Measurements from ENCODE around the gene PKHD1. TPM values are rescaled to one million over a fixed set of nuclear protein-coding genes. Genes with fewer than 3 reads are reported as not detected.

The PKHD1 gene
- total and polyA plus RNA-seq, 9 donors = 0.01 to 0.12 (median 0.05) TPM; not detected in 3

DNA sequence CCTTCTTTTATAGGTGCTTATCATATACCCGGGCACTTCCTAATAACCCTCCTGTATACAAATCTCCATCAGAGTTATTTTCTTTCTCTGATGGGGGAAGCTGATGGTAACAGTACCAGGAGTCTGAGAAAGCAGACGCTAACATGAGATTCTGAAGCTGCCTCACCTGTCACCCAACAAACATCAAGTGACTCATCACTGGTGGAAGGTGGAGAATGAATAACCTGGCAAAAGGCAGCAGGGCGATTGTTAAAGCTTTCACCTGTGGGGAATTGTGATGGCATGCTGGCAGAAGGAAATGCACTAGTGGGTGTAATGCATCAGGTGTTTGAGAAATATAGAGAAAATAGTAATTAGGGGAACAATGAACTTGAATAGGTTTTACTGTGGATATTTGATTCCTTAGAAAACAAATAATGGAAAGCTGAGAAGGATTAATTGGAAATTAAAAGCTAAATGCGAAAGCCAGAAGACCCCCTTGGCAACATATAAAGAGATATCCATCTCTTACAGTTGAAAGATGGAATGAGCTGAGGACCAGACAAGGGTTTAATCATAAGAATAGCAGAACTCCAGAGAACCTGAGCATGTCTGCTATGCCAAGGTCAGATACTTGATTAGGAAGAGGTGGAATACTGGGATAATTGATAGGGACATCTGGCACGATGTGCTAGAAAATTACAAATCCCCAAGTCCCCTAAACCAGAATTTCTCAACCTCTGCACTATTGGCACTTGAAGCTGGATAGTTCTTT, 517.1 kb downstream of the PKHD1 start:
- H3K4me3 ChIP-seq = no peak overlapping the region
- no peaks in the 10 kb centered on the region for H3K36me3 ChIP-seq
- no peaks in the 10 kb centered on the region for H3K9me3 ChIP-seq
- WGBS, 3 donors = 72 to 86% (median 84%) methylated on average over 5 of the region's 5 CpGs
- DNase-seq = no peak
- H3K4me1 ChIP-seq (ENCODE audit: insufficient read depth) = no peaks in the 10 kb centered on the region
- intact Hi-C loops (cut with DNase I) = no loop called here
- no peaks in the 10 kb centered on the region for H3K27me3 ChIP-seq
- no peak overlapping the region for H3K27ac ChIP-seq
- TF ChIP-seq EP300 (IDR thresholded peaks at IDR 0.05) (no peak), POLR2A (IDR thresholded peaks at IDR 0.05) (no peak)
- TF ChIP-seq, protein P1, sequence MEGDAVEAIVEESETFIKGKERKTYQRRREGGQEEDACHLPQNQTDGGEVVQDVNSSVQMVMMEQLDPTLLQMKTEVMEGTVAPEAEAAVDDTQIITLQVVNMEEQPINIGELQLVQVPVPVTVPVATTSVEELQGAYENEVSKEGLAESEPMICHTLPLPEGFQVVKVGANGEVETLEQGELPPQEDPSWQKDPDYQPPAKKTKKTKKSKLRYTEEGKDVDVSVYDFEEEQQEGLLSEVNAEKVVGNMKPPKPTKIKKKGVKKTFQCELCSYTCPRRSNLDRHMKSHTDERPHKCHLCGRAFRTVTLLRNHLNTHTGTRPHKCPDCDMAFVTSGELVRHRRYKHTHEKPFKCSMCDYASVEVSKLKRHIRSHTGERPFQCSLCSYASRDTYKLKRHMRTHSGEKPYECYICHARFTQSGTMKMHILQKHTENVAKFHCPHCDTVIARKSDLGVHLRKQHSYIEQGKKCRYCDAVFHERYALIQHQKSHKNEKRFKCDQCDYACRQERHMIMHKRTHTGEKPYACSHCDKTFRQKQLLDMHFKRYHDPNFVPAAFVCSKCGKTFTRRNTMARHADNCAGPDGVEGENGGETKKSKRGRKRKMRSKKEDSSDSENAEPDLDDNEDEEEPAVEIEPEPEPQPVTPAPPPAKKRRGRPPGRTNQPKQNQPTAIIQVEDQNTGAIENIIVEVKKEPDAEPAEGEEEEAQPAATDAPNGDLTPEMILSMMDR (IDR thresholded peaks at IDR 0.05) = no peak

DNA sequence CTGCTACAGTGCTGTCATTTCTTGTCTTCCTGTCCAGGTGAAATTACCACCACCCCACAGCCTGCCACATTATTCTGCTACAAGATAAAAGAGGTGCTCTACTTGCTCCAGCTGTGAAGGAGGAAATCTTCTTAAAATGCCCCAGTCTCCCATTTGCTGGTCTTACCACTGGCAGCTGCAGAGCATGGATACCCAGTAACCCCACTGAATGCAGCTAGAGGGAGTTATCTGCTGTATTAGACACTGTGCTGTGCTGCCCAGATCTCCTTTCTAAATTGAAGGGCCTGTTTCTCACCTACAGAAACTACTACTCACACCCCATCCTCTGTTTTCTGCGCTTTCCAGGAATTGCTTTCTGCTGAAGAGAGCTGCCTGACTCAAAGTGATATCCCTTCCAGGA, 517.8 kb downstream of the PKHD1 start:
- 81 to 94% (median 85%) methylated on average over 1 of the region's 1 CpG for WGBS, 3 donors
- no peak for DNase-seq
- H3K27ac ChIP-seq = no peak overlapping the region

DNA sequence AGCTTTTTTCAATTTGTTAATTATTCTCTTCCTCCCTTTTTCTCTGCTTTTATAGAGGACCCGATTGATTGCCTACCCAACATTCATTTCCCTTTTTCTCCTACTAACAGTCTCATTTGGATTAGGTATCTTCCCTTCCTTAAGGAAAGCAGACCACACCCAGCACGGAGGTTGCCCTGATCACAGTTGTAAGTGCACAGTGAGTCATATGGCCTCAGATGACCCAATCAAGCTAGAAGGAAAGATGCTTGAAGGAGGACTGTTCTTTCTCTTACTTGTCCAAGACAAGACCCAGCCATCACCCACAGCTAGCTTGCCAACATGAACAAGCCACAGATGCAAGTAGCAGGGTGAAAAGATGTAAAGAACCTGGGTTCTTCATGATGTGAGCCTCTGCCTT, 518.6 kb downstream of the PKHD1 start:
- Histone ChIP-seq H3K27ac (no peak overlapping the region), H3K27me3 (no peaks in the 10 kb centered on the region), H3K9me3 (no peaks in the 10 kb centered on the region), H3K36me3 (no peaks in the 10 kb centered on the region), H3K4me3 (no peak overlapping the region), H3K4me1 (ENCODE audit: insufficient read depth) (no peaks in the 10 kb centered on the region)
- intact Hi-C loops (cut with DNase I) = no loop called here
- TF ChIP-seq POLR2A (IDR thresholded peaks at IDR 0.05) = no peak
- TF ChIP-seq, protein P1 (IDR thresholded peaks at IDR 0.05) = no peak
- TF ChIP-seq EP300 (IDR thresholded peaks at IDR 0.05) = no peak
- DNase-seq = no peak
- WGBS, 3 donors = 60 to 82% (median 71%) methylated on average over 2 of the region's 2 CpGs

More for the DNA sequence above, 517.8 kb downstream of the PKHD1 start:
- Histone ChIP-seq H3K4me3 (no peak overlapping the region), H3K4me1 (ENCODE audit: insufficient read depth) (no peaks in the 10 kb centered on the region), H3K27me3 (no peaks in the 10 kb centered on the region), H3K36me3 (no peaks in the 10 kb centered on the region), H3K9me3 (no peaks in the 10 kb centered on the region)
- TF ChIP-seq, protein P1 (IDR thresholded peaks at IDR 0.05) = no peak
- TF ChIP-seq EP300 (IDR thresholded peaks at IDR 0.05) (no peak), POLR2A (IDR thresholded peaks at IDR 0.05) (no peak)
- intact Hi-C loops (cut with DNase I) = no loop called here

DNA sequence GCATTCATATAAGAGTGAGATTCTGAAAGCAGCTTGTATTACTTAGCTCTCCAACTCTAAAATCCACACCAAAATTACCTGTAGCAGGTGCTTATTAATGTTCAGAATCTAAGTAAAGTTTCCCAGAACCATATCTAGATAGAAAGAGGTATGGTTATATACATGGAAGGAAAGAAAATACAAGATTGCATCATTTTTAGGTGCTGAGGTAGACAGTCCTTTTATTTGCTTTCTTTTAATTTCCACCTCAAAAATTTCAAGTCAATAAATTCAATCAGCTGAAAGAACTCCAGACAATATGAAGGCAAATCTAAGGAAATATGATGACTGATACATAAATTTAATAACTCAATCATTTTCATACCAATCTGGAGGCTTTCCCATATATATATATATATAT, 521.9 kb downstream of the PKHD1 start:
- H3K36me3 ChIP-seq = no peaks in the 10 kb centered on the region
- no peaks in the 10 kb centered on the region for H3K9me3 ChIP-seq
- H3K4me3 ChIP-seq = no peak overlapping the region
- no peak for TF ChIP-seq EP300 (IDR thresholded peaks at IDR 0.05)
- TF ChIP-seq, protein P1 (IDR thresholded peaks at IDR 0.05) = no peak
- no peak for TF ChIP-seq POLR2A (IDR thresholded peaks at IDR 0.05)
- no peak overlapping the region for H3K27ac ChIP-seq
- H3K27me3 ChIP-seq = no peaks in the 10 kb centered on the region
- DNase-seq = no peak
- intact Hi-C loops (cut with DNase I) = no loop called here
- H3K4me1 ChIP-seq (ENCODE audit: insufficient read depth) = no peaks in the 10 kb centered on the region

Small RNA genes lying within 50 kb of the gene (small RNA-seq; reads per million reads assigned to genes)
- gene RN7SL580P = not detected

Other genes with a start within 250 kb of the PKHD1 start
- gene IL17A, start 98.8 kb upstream of the PKHD1 start, total RNA-seq = not detected
- not detected for gene IL17A, start 98.8 kb upstream of the PKHD1 start, polyA plus RNA-seq
- gene IL17F, start 156.9 kb upstream of the PKHD1 start, total RNA-seq = not detected
- not detected for gene IL17F, start 156.9 kb upstream of the PKHD1 start, polyA plus RNA-seq
- gene MCM3, start 197.1 kb upstream of the PKHD1 start, total RNA-seq = 10 to 100 TPM; 25.5 to 41.8 (median 37.1) TPM
- 10 to 100 TPM; 34.3 to 43.8 TPM for gene MCM3, start 197.1 kb upstream of the PKHD1 start, polyA plus RNA-seq